Activated T-cell treated with anti-CD3 and anti-CD28 coated beads, Interleukin-2, amount 50 U/mL, for 1 hour (primary cell): ENCODE data around the gene PIK3R6.
A peak's percentile ranks its signal among the peaks of the same experiment; 100 is the strongest.

Experiments used
- DNase-seq: peaks from one replicate; pipeline ENCODE4 v3.0.0-alpha.2; 2020

Gene PIK3R6

GRCh38 chr17:8867361-8867981, at the start of gene PIK3R6:
TSS of gene PIK3R6 (minus strand) at chr17:8867674. CDS start at chr17:8849794, 17,880 bp downstream.
- no peak for DNase-seq

- no peak for DNase-seq
Observed at GRCh38 chr17:8916466-8916865, 49.0 kb upstream of the PIK3R6 start.

- DNase-seq: no peak
Observed at GRCh38 chr17:8914554-8914953, 47.1 kb upstream of the PIK3R6 start.

- DNase-seq: no peak
Observed at GRCh38 chr17:8913879-8914278, 46.4 kb upstream of the PIK3R6 start.

- DNase-seq: no peak
Observed at GRCh38 chr17:8913091-8913490, 45.6 kb upstream of the PIK3R6 start.

GRCh38 chr17:8912084-8912981, 44.9 kb upstream of the PIK3R6 start:
- DNase-seq: no peak

GRCh38 chr17:8910969-8911604, 43.6 kb upstream of the PIK3R6 start:
- no peak for DNase-seq

- no peak for DNase-seq
Observed at GRCh38 chr17:8909586-8910270, 42.3 kb upstream of the PIK3R6 start.

- DNase-seq: no peak
Observed at GRCh38 chr17:8905331-8905730, 37.9 kb upstream of the PIK3R6 start.

- DNase-seq: no peak
Observed at GRCh38 chr17:8904686-8905085, 37.2 kb upstream of the PIK3R6 start.

- no peak for DNase-seq
Observed at GRCh38 chr17:8904201-8904600, 36.7 kb upstream of the PIK3R6 start.

- no peak for DNase-seq
Observed at GRCh38 chr17:8900626-8901585, 33.4 kb upstream of the PIK3R6 start.

GRCh38 chr17:8900207-8900606, 32.7 kb upstream of the PIK3R6 start:
- DNase-seq: no peak

GRCh38 chr17:8898636-8899035, 31.2 kb upstream of the PIK3R6 start:
- DNase-seq: no peak

- DNase-seq: no peak
Observed at GRCh38 chr17:8898126-8898525, 30.7 kb upstream of the PIK3R6 start.

- peak; percentile 16 for DNase-seq
Observed at GRCh38 chr17:8896641-8897635, 29.5 kb upstream of the PIK3R6 start.

GRCh38 chr17:8896087-8896486, 28.6 kb upstream of the PIK3R6 start:
- DNase-seq: peak; percentile 16

- peak; percentile 55 for DNase-seq
Observed at GRCh38 chr17:8894673-8895578, 27.5 kb upstream of the PIK3R6 start.

- DNase-seq: no peak
Observed at GRCh38 chr17:8894202-8894671, 26.8 kb upstream of the PIK3R6 start.
